GM21423 (cell line): ENCODE data around the gene CAMK2A.

Experiments used
- ATAC-seq: cut with Tn5 transposase; IDR thresholded peaks from one replicate; pipeline ENCODE4 v1.9.1; 2021; ENCODE audit warnings: mild to moderate bottlenecking, moderate library complexity; ENCODE audit not compliant: unreplicated experiment

The CAMK2A gene

GRCh38 chr5:150317048-150318003 is 27.8 kb upstream of the CAMK2A start:
- ATAC-seq, result no peak

- no peak for ATAC-seq
Measured at GRCh38 chr5:150316320-150316719, 26.7 kb upstream of the CAMK2A start.

GRCh38 chr5:150315245-150315644 is 25.7 kb upstream of the CAMK2A start:
- no peak for ATAC-seq

GRCh38 chr5:150313921-150314716 is 24.5 kb upstream of the CAMK2A start:
- no peak for ATAC-seq

- ATAC-seq, result no peak
Measured at GRCh38 chr5:150313501-150313900, 23.9 kb upstream of the CAMK2A start.

GRCh38 chr5:150312518-150312917 is 22.9 kb upstream of the CAMK2A start:
- ATAC-seq, result no peak

GRCh38 chr5:150311015-150311692 is 21.6 kb upstream of the CAMK2A start:
- no peak for ATAC-seq

GRCh38 chr5:150310246-150310645 is 20.7 kb upstream of the CAMK2A start:
- ATAC-seq, result no peak

GRCh38 chr5:150309886-150310239 is 20.3 kb upstream of the CAMK2A start:
- no peak for ATAC-seq

GRCh38 chr5:150309101-150309885 is 19.7 kb upstream of the CAMK2A start:
- ATAC-seq, result no peak

- ATAC-seq, result no peak
Measured at GRCh38 chr5:150307617-150308426, 18.2 kb upstream of the CAMK2A start.

GRCh38 chr5:150306775-150307174 is 17.2 kb upstream of the CAMK2A start:
- no peak for ATAC-seq

GRCh38 chr5:150305557-150305956 is 16.0 kb upstream of the CAMK2A start:
- no peak for ATAC-seq

- no peak for ATAC-seq
Measured at GRCh38 chr5:150305095-150305494, 15.5 kb upstream of the CAMK2A start.

GRCh38 chr5:150304481-150305081 is 15.0 kb upstream of the CAMK2A start:
- no peak for ATAC-seq

GRCh38 chr5:150303660-150304386 is 14.2 kb upstream of the CAMK2A start:
- ATAC-seq, result no peak

GRCh38 chr5:150303070-150303615 is 13.6 kb upstream of the CAMK2A start:
- ATAC-seq, result no peak

GRCh38 chr5:150302301-150303069 is 12.9 kb upstream of the CAMK2A start, which contains the start of gene ARSI:
ARSI (minus strand) TSS chr5:150302905; CDS start chr5:150302373, 532 bp downstream.
- no peak for ATAC-seq
